ENCODE results near the gene DPF3.

DNA sequence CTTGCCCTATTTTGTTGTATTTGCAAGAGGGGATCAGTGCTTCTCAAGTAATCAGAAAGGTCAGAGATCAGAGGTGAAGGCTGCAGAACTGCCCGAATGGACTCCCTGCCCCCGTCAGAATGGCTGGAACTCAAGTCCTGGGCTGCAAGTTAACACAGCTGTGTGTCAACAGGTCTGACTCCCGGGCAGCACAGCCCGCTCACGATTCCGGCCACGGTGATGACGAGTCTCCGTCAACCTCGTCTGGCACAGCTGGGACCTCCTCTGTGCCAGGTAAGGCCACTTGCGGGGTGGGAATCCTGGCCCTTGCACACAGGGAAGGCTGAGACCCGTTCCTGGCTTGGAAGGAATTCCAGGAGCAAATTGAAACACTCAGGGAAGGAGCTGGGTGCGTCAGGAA is 45.7 kb upstream of the DPF3 start:
- TF ChIP-seq CTCF (IDR thresholded peaks at IDR 0.05) (no peak), POLR2A (IDR thresholded peaks at IDR 0.05) (no peak)
